ENCODE results near the gene CACNA1D. TPM values are rescaled to one million over a fixed set of nuclear protein-coding genes. Genes with fewer than 3 reads are reported as not detected.

CACNA1D gene
- total RNA-seq, 2 donors from 2014 or later = 0.56 to 1.5 TPM

DNA sequence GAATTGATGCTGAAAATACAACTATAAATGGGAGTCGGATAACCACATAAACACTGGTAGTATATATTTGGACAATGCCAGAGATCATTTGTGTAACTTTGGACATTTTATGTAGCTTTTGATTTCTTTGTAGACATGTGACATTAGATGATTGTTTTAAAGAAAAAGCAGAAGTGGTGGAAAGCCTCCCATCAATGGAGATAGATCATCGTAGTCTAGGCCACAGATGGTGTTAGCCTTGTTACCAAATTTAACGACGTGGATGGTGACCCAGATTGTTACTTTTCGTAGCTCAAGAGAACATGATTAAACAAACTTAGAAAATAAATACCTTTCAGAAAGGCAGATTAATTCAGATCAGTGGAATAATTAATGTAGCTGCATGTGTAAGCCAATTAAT is 8.8 kb downstream of the CACNA1D start:
- H3K4me1 Mint-ChIP-seq = no peaks in the 10 kb centered on the region
- no peaks in the 10 kb centered on the region for H3K36me3 Mint-ChIP-seq (ENCODE audit: low read depth)
- peaks cover 30% of the 10 kb centered on the region for H3K27me3 Mint-ChIP-seq
- no peaks in the 10 kb centered on the region for H3K9me3 Mint-ChIP-seq
- no peak overlapping the region for H3K27ac Mint-ChIP-seq
- H3K4me3 Mint-ChIP-seq = no peak overlapping the region
- ATAC-seq (replicated peaks) = no peak

DNA sequence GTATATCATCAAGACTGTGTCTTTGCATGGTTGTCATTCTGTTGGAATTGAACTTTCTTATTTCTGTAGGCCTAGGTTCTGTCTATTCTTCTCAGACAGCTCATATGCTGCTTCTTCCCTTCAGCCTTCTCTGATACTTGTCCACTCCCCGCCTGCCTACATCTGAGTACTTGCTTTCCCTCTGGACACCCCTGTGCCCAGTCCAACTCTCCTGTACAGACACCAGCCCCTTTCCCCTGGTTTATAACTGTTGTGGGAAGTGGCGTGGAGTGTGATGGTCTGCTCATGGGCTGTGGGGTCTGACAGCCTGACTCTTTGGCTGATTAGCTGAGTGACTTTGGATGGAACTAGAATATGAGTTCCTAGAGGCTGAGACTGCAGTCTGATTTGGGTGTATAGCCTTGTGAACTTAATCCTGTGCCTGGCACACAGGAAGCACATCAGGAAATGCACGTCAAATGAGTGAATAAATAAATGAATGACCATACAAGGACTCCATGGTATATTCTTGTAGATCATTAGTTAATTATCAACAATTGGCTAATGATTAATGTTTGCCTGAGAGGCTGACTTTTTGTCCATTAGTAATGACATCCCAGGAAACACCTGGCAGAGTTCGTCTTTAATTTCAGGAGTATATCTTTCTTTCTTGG is 11.8 kb downstream of the CACNA1D start:
- ATAC-seq (replicated peaks) = no peak
- no peaks in the 10 kb centered on the region for H3K4me1 Mint-ChIP-seq
- no peaks in the 10 kb centered on the region for H3K9me3 Mint-ChIP-seq
- H3K36me3 Mint-ChIP-seq (ENCODE audit: low read depth) = no peaks in the 10 kb centered on the region
- no peak overlapping the region for H3K4me3 Mint-ChIP-seq
- H3K27me3 Mint-ChIP-seq = peaks cover 30% of the 10 kb centered on the region
- H3K27ac Mint-ChIP-seq = no peak overlapping the region

DNA sequence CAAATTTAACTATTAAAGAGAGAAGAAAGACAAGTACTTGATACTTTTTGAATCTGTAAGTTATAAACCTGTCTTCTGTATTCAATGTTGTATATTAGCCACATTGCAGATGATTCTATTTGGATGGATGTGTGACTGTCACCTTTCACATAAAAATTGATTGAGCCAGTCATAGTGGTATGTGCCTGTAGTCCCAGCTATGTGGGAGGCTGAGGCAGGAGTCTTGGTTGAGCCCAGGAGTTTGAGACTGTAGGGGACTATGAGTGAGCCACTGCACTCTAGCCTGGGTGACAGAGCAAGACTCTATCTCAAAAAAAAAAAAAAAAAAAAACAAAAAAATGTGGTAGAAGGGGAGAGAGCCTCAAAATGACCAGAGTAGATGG is 12.3 kb downstream of the CACNA1D start:
- H3K9me3 Mint-ChIP-seq = no peaks in the 10 kb centered on the region
- H3K36me3 Mint-ChIP-seq (ENCODE audit: low read depth) = no peaks in the 10 kb centered on the region

DNA sequence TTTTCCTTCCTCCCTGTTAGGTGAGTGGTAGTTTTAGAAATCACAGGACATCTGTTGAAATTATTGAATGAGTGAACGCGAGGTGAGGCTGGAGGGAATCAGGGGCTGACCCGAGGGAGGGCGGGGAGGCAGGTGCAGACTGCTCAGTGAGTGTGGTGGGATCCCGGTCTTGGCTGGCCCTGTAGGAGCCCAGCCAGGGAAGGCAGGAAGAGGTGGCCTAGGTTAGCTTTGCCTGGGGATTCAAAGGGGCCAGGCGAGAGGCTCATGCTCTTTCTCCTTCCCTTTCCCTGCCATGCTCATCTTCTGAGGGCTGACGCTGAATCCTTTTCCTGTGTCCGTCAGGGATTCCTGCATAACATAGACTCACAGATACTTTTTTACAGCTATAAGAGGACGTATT is 15.1 kb downstream of the CACNA1D start:
- H3K27ac Mint-ChIP-seq = no peak overlapping the region
- H3K4me1 Mint-ChIP-seq = no peaks in the 10 kb centered on the region
- H3K4me3 Mint-ChIP-seq = no peak overlapping the region
- no peaks in the 10 kb centered on the region for H3K9me3 Mint-ChIP-seq
- peaks cover 39% of the 10 kb centered on the region for H3K27me3 Mint-ChIP-seq
- ATAC-seq (replicated peaks) = no peak
- H3K36me3 Mint-ChIP-seq (ENCODE audit: low read depth) = no peaks in the 10 kb centered on the region

More for the DNA sequence above, 12.3 kb downstream of the CACNA1D start:
- Mint-ChIP-seq H3K4me3 (no peak overlapping the region), H3K4me1 (no peaks in the 10 kb centered on the region), H3K27ac (no peak overlapping the region), H3K27me3 (peaks cover 31% of the 10 kb centered on the region)
- no peak for ATAC-seq (replicated peaks)

DNA sequence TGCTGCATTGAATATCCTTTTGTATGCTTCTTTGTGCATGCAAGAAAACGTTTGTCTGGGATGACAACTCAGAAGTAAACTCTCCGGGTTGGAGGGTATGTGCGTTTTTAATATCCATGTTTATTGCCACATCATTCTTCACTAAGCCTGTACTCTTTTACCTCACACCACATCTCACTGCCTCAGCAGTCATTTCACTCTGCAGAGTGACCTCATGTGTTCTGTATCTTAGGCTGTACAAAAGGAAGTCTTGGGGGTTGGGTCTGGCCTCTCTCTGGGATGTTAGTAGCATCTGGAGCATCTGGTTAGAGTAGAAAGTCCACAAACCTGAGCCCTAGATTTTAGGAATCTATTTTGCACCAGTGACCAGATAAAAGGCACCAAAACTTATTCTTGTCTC is 16.1 kb downstream of the CACNA1D start:
- Mint-ChIP-seq H3K4me1 (no peaks in the 10 kb centered on the region), H3K9me3 (no peaks in the 10 kb centered on the region), H3K36me3 (ENCODE audit: low read depth) (no peaks in the 10 kb centered on the region), H3K27me3 (peaks cover 39% of the 10 kb centered on the region), H3K4me3 (no peak overlapping the region), H3K27ac (no peak overlapping the region)
- no peak for ATAC-seq (replicated peaks)

DNA sequence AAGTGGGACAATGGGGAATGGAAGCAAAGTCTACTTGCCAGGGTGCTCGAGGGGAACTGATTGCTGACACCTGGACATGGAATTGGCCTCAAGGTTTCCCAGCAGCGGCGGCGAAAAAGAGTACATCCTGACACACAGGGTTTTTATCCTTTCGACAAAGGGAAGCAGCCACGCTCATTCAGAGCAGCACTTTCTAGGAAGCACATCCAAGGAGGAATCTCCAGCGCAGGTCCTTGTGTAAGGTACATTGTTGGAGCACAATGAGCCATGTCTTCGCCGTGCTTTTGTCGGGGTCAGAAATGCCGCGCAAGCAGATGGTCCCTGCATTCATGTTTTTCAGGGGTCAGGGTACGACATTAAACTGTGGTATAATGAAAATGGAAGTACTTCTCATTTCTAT is 16.8 kb downstream of the CACNA1D start:
- H3K9me3 Mint-ChIP-seq = no peaks in the 10 kb centered on the region
- peaks cover 33% of the 10 kb centered on the region for H3K27me3 Mint-ChIP-seq
- H3K36me3 Mint-ChIP-seq (ENCODE audit: low read depth) = no peaks in the 10 kb centered on the region
- no peak for ATAC-seq (replicated peaks)
- H3K4me3 Mint-ChIP-seq = no peak overlapping the region
- H3K4me1 Mint-ChIP-seq = no peaks in the 10 kb centered on the region
- H3K27ac Mint-ChIP-seq = no peak overlapping the region

DNA sequence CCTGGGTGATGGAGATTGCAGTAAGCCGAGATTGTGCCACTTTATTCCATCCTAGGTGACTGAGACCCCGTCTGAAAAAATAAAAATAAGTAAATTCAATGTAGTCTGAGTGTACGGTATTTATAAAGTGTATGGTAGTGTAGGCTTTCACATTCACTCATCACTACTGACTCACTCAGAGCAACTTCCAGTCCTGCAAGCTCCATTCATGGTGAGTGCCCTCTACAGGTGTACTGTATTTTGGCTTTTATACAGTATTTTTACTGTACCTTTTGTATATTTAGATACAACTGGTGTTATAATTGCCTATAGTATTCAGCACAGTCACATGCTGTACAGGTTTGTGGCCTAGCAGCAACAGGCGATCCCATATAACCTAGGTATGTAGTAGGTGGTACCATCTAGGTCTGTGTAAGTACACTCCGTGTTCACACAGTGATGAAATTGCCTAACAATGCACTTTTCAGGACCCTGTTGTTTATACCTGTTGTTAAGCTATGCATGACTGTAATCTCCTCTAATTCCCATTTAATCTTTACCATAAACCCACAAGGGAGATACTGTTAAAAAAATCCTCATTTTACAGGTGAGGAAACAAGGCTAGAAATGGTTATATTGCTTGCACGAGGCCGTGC is 19.3 kb downstream of the CACNA1D start:
- Mint-ChIP-seq H3K9me3 (no peaks in the 10 kb centered on the region), H3K27me3 (peaks cover 26% of the 10 kb centered on the region), H3K4me3 (no peak overlapping the region), H3K27ac (no peak overlapping the region), H3K4me1 (no peaks in the 10 kb centered on the region), H3K36me3 (ENCODE audit: low read depth) (no peaks in the 10 kb centered on the region)
- ATAC-seq (replicated peaks) = peak; percentile 81

DNA sequence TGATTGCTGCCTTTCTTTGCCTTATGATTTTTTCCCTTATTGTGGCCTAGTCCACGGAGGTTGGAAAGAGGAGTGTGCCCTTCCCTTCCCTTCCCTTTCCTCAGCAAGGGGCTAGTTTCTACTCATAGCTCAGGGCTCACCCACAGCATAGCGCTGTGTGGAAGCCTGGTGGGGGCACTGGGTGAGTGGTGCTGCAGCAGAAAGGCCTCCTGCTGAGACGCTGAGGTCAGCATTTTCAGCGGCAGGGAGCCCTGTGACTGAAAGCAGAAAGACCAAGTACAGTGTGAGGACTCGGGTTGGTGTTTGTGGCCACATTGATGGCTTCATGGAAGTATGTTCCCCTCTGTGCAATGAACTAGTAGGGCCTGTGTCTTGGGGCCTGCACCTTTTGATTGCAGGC is 21.9 kb downstream of the CACNA1D start:
- H3K4me1 Mint-ChIP-seq = no peaks in the 10 kb centered on the region
- no peak for ATAC-seq (replicated peaks)
- H3K4me3 Mint-ChIP-seq = no peak overlapping the region
- no peaks in the 10 kb centered on the region for H3K36me3 Mint-ChIP-seq (ENCODE audit: low read depth)
- no peak overlapping the region for H3K27ac Mint-ChIP-seq
- H3K9me3 Mint-ChIP-seq = no peaks in the 10 kb centered on the region
- peaks cover 16% of the 10 kb centered on the region for H3K27me3 Mint-ChIP-seq

DNA sequence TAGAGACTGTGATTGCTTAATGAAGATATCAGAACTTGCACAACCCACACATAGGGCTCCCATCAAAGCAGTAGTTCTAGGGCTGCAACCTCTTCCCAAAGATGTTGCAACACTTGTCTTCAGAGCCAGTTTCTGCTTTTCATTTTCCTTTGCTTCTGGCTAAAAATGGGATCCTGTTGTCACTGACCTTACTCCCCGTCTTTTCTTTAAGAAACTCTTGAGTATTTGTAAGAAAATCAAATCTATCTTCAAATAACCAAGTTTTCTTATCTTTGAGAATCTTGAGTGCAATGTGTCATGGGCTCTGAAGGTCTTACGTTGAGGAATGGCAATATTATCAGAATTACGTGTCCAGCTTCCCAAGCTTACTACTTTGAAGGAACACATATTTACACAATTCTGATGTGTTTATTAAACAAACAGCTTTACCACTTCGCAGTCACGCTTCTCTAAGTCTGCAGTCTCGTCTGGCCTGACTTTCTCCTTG is 24.1 kb downstream of the CACNA1D start:
- Mint-ChIP-seq H3K9me3 (no peaks in the 10 kb centered on the region), H3K27ac (no peak overlapping the region), H3K27me3 (peaks cover 10% of the 10 kb centered on the region), H3K36me3 (ENCODE audit: low read depth) (no peaks in the 10 kb centered on the region), H3K4me3 (no peak overlapping the region), H3K4me1 (no peaks in the 10 kb centered on the region)
- no peak for ATAC-seq (replicated peaks)

DNA sequence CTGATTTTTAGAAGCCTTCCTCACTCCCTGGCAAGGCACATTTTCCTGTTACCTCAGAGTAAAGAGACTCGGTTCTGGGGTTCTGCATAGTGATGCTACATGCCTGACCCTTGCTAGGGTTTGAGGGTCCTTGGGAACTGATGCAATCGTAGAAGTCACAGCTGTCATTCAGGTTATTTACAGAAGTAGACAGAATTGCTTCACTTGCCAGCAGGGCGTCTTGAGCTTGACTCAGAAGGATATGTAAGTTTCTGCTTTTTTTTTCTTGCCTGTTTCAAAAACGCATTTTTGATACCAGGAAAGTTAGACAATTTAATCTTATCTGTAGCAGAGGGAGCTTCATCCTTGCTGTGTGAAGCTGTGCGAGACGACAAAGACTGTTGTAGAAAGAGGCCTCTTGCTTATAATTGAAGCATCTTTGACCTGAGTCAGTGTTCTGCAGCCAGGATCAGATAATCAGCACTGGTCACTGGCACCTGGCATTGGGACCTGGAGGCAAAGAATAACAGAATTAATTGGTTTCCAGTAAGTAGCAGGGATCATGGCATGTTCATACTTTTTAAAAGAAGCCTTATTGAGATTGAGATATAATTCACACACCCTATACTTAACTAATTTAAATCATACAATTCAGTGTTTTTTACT is 24.8 kb downstream of the CACNA1D start:
- no peak overlapping the region for H3K27ac Mint-ChIP-seq
- ATAC-seq (replicated peaks) = no peak
- H3K4me3 Mint-ChIP-seq = no peak overlapping the region
- H3K27me3 Mint-ChIP-seq = peaks cover 16% of the 10 kb centered on the region
- H3K4me1 Mint-ChIP-seq = no peaks in the 10 kb centered on the region
- H3K9me3 Mint-ChIP-seq = no peaks in the 10 kb centered on the region
- no peaks in the 10 kb centered on the region for H3K36me3 Mint-ChIP-seq (ENCODE audit: low read depth)

DNA sequence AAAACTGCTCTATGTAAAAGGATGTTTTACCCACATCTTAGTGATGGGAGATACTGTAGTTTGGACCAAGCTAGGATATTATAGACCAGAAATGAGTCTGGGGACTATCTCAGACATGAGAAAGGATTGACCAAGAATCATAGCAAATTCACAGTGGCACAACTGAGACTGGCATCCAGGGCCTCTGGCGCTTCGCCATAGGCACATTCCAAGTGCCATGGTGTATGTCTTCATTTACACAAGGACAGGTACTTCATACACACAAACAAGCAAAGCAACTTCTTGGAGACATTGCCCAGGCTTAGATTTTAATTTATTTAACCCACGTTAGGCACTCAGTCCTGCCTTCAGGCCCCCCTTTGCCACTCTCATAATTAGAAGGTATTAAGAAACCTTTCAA is 28.9 kb downstream of the CACNA1D start:
- H3K4me3 Mint-ChIP-seq = no peak overlapping the region
- H3K4me1 Mint-ChIP-seq = no peaks in the 10 kb centered on the region
- H3K27ac Mint-ChIP-seq = no peak overlapping the region
- no peaks in the 10 kb centered on the region for H3K36me3 Mint-ChIP-seq (ENCODE audit: low read depth)
- peaks cover 18% of the 10 kb centered on the region for H3K27me3 Mint-ChIP-seq
- no peak for ATAC-seq (replicated peaks)
- H3K9me3 Mint-ChIP-seq = no peaks in the 10 kb centered on the region

DNA sequence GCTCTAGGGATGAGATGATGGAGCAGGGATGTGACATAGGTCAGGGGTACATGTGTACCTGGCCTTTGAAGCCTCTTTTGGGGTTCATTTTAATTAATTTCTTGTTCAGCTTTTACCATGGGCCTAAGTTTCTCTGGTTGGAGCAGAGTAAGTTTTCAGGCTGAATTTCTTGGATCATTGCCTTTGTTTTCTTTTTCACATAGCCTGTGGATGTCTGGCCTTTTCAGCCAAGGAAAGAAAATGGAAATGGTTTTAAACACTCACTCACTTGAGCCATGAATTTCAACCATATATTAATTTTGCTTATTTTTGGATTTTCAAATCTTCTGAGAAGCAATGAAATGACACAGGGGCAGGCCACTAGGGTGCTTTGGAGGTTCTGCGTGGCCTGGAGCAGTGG is 30.2 kb downstream of the CACNA1D start:
- Mint-ChIP-seq H3K27me3 (peaks cover 18% of the 10 kb centered on the region), H3K27ac (no peak overlapping the region), H3K4me3 (no peak overlapping the region), H3K36me3 (ENCODE audit: low read depth) (no peaks in the 10 kb centered on the region), H3K4me1 (no peaks in the 10 kb centered on the region), H3K9me3 (no peaks in the 10 kb centered on the region)
- ATAC-seq (replicated peaks) = no peak

DNA sequence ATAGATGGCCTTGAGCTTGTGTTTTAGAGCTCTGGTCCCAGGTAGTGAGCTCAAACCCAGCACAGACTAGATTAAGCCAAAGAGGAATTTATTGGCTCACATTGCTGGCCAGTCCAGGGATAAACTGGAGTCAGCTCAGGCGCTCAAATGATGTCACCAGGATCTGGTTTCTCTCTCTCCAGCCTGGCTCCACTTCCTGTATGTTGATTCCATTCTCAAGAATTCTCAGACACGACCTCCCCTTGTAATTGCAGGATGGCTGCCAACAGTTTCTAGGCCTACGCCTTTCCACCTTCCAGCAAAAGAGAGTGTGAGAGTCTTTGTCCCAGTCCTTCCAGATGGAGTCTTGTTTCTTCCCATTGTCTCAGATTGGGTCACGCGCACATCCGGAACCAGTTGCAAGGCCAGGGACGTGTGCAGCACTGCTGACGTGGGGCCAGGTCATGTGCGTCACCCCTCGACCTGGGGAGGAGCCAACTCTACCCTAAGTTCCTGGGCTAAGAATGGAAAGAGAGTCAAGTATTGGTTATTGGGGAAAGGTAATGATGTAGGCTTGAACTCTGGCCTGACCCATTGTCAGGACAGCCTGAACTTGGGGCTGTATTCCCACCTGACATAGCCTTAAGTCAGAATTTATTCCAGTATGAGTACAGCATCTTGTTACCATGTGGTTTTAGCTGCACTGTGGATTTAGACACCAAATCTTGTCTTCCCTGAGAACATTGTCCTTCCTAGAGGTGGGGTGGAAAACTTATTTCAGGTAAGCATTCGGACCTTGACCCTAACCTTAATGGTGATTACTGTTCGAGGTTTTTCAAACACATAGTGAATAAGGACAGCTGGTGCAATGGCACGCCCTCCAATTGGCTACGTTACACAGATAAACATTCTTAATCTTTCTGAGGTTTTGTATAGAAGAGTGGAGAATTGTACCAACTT is 31.6 kb downstream of the CACNA1D start:
- Mint-ChIP-seq H3K36me3 (ENCODE audit: low read depth) (no peaks in the 10 kb centered on the region), H3K4me3 (no peak overlapping the region), H3K27ac (no peak overlapping the region), H3K27me3 (peaks cover 18% of the 10 kb centered on the region), H3K4me1 (no peaks in the 10 kb centered on the region), H3K9me3 (no peaks in the 10 kb centered on the region)
- no peak for ATAC-seq (replicated peaks)

DNA sequence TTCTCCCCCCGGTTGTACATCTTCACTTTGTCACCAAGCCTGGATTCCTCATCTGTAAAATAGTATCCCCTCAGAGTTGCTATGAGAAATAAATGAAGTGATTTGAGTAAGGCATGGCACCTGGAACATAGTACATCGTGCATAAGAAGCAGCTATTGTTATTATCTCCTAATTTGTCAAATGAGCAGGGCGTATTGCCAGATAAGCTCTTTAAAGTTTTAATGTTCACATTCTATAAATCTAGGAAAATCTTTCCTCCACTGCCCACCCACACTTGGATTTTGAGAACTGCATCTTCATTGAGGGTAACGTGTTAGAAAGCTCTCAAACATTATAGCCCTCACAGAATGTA is 32.3 kb downstream of the CACNA1D start:
- Mint-ChIP-seq H3K36me3 (ENCODE audit: low read depth) (no peaks in the 10 kb centered on the region), H3K27me3 (peaks cover 25% of the 10 kb centered on the region), H3K4me3 (no peak overlapping the region), H3K4me1 (no peaks in the 10 kb centered on the region), H3K27ac (no peak overlapping the region), H3K9me3 (no peaks in the 10 kb centered on the region)
- ATAC-seq (replicated peaks) = no peak

All from activated T-helper 17 cell treated with anti-CD3 and anti-CD28 coated beads, Interleukin-2, amount 50 U/mL, for 72 hours (primary cell).